ENCODE results near the gene MICAL2. TPM values are rescaled to one million over a fixed set of nuclear protein-coding genes. Genes with fewer than 3 reads are reported as not detected.

MICAL2 gene
- polyA plus RNA-seq, 1 experiment, result 135 TPM

DNA sequence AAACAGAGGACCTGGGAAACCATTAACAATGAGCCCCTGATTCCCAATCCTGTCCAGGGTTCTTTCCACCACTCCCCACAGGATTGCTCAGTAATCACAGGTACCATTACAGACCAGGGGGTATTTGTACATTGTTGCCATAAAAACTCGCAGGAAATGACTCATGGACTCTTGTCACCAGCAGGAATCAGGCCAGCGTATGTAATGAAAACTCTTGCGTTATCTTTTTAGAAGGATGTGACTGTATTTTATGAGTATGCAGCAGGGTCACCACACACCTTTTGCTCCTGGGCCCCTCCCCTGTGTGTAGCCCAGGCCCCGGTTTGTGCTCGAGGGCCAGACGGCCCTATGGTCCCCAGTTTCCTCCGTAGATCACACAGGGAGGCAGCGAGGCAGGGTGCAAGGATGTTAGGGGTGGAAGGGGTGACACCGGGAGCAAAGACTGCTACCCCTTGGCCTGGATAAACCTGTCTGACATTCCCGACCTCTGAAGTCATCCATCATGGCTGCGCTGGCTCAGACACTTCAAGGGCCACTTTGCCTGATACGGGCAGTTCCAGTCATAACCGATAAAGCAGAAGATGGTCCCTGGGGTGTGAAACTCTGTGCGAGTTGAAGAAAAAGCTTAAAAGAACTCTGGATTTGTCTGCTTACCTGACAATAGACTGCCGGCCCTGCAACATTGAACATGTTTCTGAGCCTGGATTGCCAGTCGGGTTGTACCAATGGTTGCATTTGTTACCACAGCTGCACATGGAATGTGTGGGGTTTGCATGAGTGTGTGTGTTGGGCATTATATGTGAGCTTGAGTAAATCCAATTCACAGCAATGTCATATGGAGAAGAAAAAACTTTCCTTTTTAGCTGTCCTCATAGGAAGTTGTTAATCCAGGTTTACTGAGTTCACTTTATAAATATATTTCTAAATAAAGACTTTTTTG is 56.9 kb downstream of the MICAL2 start:
- Histone ChIP-seq H3K4me3 (ENCODE audit: low read depth, low read length) (no peak overlapping the region), H3K36me3 (ENCODE audit: control insufficient read depth, insufficient read depth, low read length) (peaks cover 2% of the 10 kb centered on the region; the same call in 1 of the 2 replicates), H3K27me3 (ENCODE audit: control insufficient read depth, insufficient read depth, low read length) (no peaks in the 10 kb centered on the region)
- DNase-seq (ENCODE audit: low read depth), result peak; percentile 71
- TF ChIP-seq, protein P1, sequence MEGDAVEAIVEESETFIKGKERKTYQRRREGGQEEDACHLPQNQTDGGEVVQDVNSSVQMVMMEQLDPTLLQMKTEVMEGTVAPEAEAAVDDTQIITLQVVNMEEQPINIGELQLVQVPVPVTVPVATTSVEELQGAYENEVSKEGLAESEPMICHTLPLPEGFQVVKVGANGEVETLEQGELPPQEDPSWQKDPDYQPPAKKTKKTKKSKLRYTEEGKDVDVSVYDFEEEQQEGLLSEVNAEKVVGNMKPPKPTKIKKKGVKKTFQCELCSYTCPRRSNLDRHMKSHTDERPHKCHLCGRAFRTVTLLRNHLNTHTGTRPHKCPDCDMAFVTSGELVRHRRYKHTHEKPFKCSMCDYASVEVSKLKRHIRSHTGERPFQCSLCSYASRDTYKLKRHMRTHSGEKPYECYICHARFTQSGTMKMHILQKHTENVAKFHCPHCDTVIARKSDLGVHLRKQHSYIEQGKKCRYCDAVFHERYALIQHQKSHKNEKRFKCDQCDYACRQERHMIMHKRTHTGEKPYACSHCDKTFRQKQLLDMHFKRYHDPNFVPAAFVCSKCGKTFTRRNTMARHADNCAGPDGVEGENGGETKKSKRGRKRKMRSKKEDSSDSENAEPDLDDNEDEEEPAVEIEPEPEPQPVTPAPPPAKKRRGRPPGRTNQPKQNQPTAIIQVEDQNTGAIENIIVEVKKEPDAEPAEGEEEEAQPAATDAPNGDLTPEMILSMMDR (IDR thresholded peaks at IDR 0.05; ENCODE audit: insufficient read depth, low read depth, low read length), result no peak
- CTCF ChIA-PET, result interaction anchor here (2.1 kb wide), 1 partner anchor 69 kb away, joined by 5 read pairs; no protein-coding TSS in a partner anchor
- POLR2A ChIA-PET, result no interaction called here

DNA sequence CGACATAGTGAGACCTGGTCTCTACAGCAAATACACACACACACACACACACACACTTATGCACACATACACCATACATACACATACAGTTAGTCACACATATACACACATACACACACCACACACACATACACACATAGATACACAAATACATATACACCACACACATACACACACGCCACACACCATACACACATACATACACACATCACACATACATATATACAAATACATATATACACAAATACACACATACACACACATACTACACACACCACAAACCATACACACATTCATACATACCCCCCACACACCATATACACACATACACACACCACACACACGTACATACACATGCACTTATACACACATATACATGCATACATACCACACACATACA is 57.7 kb downstream of the MICAL2 start:
- TF ChIP-seq, protein P1 (IDR thresholded peaks at IDR 0.05; ENCODE audit: insufficient read depth, low read depth, low read length), result no peak
- no peak for DNase-seq (ENCODE audit: low read depth)
- Histone ChIP-seq H3K4me3 (ENCODE audit: low read depth, low read length) (no peak overlapping the region), H3K27me3 (ENCODE audit: control insufficient read depth, insufficient read depth, low read length) (no peaks in the 10 kb centered on the region), H3K36me3 (ENCODE audit: control insufficient read depth, insufficient read depth, low read length) (no peaks in the 10 kb centered on the region)
- POLR2A ChIA-PET, result no interaction called here
- CTCF ChIA-PET, result interaction anchor here (2.1 kb wide), 1 partner anchor 68 kb away, joined by 5 read pairs; no protein-coding TSS in a partner anchor

DNA sequence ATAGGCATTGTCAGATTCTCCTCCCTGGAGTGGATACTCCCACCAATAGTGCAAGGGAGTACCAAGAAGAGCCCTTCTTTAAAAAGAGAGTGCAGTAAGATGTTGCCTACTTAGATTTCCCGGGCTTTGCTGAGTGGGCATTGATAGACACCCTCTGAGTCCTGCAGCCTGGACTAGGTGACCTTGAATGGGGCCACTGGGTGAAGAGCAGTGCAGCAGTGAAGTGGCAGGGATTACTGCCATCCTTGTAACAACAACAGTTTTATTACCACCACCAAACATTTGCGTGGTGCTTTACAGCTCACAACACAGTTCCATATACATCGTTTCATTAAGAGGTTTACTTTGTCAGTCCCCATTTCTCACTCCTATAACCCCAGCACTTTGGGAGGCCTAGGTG is 59.4 kb downstream of the MICAL2 start:
- DNase-seq (ENCODE audit: low read depth), result no peak
- ChIA-PET POLR2A (no interaction called here), CTCF (no interaction called here)
- TF ChIP-seq, protein P1 (IDR thresholded peaks at IDR 0.05; ENCODE audit: insufficient read depth, low read depth, low read length), result no peak
- Histone ChIP-seq H3K27me3 (ENCODE audit: control insufficient read depth, insufficient read depth, low read length) (no peaks in the 10 kb centered on the region), H3K4me3 (ENCODE audit: low read depth, low read length) (no peak overlapping the region), H3K36me3 (ENCODE audit: control insufficient read depth, insufficient read depth, low read length) (no peaks in the 10 kb centered on the region)

DNA sequence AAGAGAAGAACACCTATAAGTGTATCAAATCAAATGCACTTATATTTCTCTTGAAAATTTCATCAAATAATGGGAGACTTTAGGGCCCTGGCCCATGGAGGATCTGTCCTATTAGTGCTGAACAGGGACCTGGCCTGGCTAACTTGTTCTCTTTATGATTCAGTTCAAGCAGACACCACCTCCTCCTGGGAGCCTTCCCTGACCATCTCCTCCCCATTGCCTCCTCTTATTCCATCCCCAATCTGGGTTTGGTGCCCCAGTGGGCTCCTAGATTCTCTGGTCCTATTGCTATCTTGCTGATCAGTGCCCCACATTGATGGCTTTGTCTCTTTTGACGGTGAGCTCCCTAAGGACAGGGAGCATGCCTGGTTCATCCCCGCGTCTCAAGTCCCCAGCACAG is 60.1 kb downstream of the MICAL2 start:
- no peak for DNase-seq (ENCODE audit: low read depth)
- H3K36me3 ChIP-seq (ENCODE audit: control insufficient read depth, insufficient read depth, low read length), result no peaks in the 10 kb centered on the region
- POLR2A ChIA-PET, result no interaction called here
- H3K4me3 ChIP-seq (ENCODE audit: low read depth, low read length), result no peak overlapping the region
- TF ChIP-seq, protein P1 (IDR thresholded peaks at IDR 0.05; ENCODE audit: insufficient read depth, low read depth, low read length), result no peak
- CTCF ChIA-PET, result interaction anchor here (1.8 kb wide), 1 partner anchor 69 kb away, joined by 3 read pairs; no protein-coding TSS in a partner anchor
- no peaks in the 10 kb centered on the region for H3K27me3 ChIP-seq (ENCODE audit: control insufficient read depth, insufficient read depth, low read length)

DNA sequence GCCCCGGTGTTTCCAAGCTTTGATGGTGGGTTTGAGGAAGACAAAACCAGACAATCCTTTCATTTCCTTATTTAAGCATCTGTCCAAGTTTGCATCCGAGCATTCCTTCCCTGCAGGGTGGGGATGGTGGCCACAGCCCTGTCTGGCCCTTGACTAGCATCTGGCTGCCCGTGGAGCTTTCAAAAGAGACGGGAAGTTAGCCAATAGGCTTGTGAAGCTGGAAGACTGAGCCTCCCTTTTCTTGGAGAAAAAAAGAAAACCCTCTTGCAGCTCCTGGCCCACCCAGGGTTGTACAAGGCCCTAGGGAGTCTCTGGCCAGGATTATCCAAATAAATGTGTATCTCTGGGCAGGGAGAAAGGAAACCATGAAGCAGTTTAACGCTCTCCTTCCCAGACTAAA is 60.6 kb downstream of the MICAL2 start:
- DNase-seq (ENCODE audit: low read depth), result no peak
- TF ChIP-seq, protein P1 (IDR thresholded peaks at IDR 0.05; ENCODE audit: insufficient read depth, low read depth, low read length), result no peak
- Histone ChIP-seq H3K4me3 (ENCODE audit: low read depth, low read length) (no peak overlapping the region), H3K36me3 (ENCODE audit: control insufficient read depth, insufficient read depth, low read length) (no peaks in the 10 kb centered on the region), H3K27me3 (ENCODE audit: control insufficient read depth, insufficient read depth, low read length) (no peaks in the 10 kb centered on the region)
- POLR2A ChIA-PET, result no interaction called here
- CTCF ChIA-PET, result interaction anchor here (1.8 kb wide), 1 partner anchor 68 kb away, joined by 3 read pairs; no protein-coding TSS in a partner anchor

All from BJ (cell line).